Smooth muscle cell of the pulmonary artery (primary cell): ENCODE measurements around the gene OR2F2. TPM values are rescaled to one million over a fixed set of nuclear protein-coding genes. Genes with fewer than 3 reads are reported as not detected.

ENCODE experiments used
- total RNA-seq: library from RNA; depleted of rRNA; stranded (reverse); fragments of >200 nt; gene quantifications from 2 replicates; pipeline ENCODE4 v1.2.3, GENCODE V29; 2014

OR2F2 gene
- total RNA-seq, result not detected in 2 replicates

GRCh38 chr7:143934526-143935325 is at the start of gene OR2F2:
TSS of gene OR2F2 (plus strand) at chr7:143935233. CDS start at chr7:143935233, 0 bp downstream.

GRCh38 chr7:143901668-143902331 is 33.2 kb upstream of the OR2F2 start, which contains the start of gene TCAF1:
TSS of gene TCAF1 (minus strand) at chr7:143902176. CDS start at chr7:143876608, 25,568 bp downstream.

GRCh38 chr7:143954544-143954943 is 19.5 kb downstream of the OR2F2 start, which contains the start of gene OR2F1:
TSS of gene OR2F1 (plus strand) at chr7:143954844. CDS start at chr7:143959971, 5,127 bp downstream.

Other genes starting within 250 kb of the OR2F2 start
- 1.1 and 1.7 TPM in 2 replicates for gene CTAGE6, start 177.5 kb upstream of the OR2F2 start, total RNA-seq
- 75.3 and 99.4 TPM in 2 replicates for gene TCAF1, start 33.1 kb upstream of the OR2F2 start, total RNA-seq
- not detected in 2 replicates for gene OR2F1, start 19.6 kb downstream of the OR2F2 start, total RNA-seq
- gene OR6B1, start 65.1 kb downstream of the OR2F2 start, total RNA-seq, result not detected in 2 replicates
- gene OR2A5, start 113.7 kb downstream of the OR2F2 start, total RNA-seq, result not detected in 2 replicates
- not detected in 2 replicates for gene OR2A25, start 134.6 kb downstream of the OR2F2 start, total RNA-seq
- gene OR2A12, start 151.0 kb downstream of the OR2F2 start, total RNA-seq, result not detected in 2 replicates
- not detected in 2 replicates for gene OR2A2, start 174.3 kb downstream of the OR2F2 start, total RNA-seq
- not detected in 2 replicates for gene OR2A14, start 187.9 kb downstream of the OR2F2 start, total RNA-seq
- gene CTAGE4, start 248.2 kb downstream of the OR2F2 start, total RNA-seq, result 0.36 and 0.91 TPM in 2 replicates